Measurements from ENCODE around the gene C17orf67. TPM values are rescaled to one million over a fixed set of nuclear protein-coding genes. Genes with fewer than 3 reads are reported as not detected.

The C17orf67 gene
- total RNA-seq, 4 donors from 2014 or later = 0.27 to 1.3 TPM; not detected in 2

DNA sequence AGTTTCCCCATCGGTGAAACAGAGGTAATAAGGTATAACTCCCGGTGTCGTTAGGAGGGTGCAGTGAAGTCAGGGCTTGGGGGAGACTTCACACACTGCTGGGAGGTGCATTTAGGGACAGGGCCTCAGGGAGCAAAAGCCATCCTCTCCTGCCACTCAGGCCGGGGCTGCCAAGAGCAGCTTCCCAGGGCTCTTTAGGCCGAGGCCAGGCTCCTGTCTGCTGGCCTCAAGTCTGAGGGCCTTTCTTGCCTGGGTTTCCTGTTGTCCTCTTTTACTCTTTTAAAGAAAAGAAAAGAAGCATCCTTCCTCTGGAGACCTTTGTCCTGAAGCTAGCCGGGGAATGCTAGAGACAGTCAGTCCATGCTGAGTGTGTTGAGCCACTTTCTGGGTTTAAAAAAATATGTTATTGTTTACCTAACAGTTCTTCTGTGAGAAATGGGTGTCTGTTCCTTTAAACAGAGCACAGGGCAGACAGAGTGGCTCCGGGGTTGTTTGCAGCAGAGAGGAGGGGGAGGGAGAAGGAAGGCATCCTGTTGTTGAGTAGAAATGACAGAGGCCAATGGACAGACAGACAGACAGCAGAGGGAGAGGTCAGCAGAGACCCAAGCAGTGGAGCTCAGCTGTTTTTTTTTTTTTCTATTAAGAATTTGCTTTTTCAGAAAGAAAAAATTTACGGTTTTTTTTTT, 79.1 kb downstream of the C17orf67 start:
- peaks cover 6% of the 10 kb centered on the region for H3K27me3 ChIP-seq
- no peak for DNase-seq

DNA sequence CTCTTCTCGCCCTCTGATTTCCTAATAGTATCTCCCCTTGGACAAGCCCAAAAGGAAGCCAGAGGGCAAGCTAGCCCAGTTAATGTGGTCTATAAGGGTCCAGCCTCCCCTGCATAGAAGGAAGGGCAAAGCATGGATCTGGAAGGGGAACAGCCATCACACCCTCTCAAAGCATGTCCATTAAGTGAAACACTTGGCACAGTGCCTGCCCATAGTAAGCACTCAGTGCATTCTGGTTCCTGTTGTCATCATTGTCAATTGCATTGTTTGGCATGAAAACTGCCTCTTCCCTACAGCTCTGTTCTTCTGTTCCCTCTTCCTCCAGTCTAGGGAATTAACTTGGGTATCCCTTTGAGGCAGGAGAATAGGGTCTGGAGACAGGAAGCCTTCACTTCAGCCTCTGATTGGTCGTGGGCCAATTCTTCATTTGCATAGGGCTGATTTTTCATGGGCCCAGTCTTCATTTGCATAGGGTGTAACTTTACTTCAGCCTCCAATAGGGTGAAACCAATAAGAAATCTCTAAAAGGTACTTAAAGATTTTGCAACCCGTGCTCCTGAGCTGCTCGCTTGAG, 81.4 kb downstream of the C17orf67 start:
- H3K27me3 ChIP-seq = peaks cover 6% of the 10 kb centered on the region
- 85 to 90% methylated on average over 3 to 4 of the region's 4 CpGs for WGBS, 2 donors (ENCODE audit: low coverage in 1 of 2)
- TF ChIP-seq POLR2A (IDR thresholded peaks at IDR 0.05) (no peak), EP300 (IDR thresholded peaks at IDR 0.05; ENCODE audit: low read depth) (no peak), POLR2AphosphoS5 (IDR thresholded peaks at IDR 0.05) (no peak)
- TF ChIP-seq, protein P1, sequence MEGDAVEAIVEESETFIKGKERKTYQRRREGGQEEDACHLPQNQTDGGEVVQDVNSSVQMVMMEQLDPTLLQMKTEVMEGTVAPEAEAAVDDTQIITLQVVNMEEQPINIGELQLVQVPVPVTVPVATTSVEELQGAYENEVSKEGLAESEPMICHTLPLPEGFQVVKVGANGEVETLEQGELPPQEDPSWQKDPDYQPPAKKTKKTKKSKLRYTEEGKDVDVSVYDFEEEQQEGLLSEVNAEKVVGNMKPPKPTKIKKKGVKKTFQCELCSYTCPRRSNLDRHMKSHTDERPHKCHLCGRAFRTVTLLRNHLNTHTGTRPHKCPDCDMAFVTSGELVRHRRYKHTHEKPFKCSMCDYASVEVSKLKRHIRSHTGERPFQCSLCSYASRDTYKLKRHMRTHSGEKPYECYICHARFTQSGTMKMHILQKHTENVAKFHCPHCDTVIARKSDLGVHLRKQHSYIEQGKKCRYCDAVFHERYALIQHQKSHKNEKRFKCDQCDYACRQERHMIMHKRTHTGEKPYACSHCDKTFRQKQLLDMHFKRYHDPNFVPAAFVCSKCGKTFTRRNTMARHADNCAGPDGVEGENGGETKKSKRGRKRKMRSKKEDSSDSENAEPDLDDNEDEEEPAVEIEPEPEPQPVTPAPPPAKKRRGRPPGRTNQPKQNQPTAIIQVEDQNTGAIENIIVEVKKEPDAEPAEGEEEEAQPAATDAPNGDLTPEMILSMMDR (IDR thresholded peaks at IDR 0.05) = no peak
- H3K4me1 ChIP-seq = no peaks in the 10 kb centered on the region
- in situ Hi-C loops (cut with MboI; ENCODE audit: low pct_ligation_motif_present in 1 of 4, low pct_unique_long_range_greater_than_20kb in 1 of 4, low sequenced_read_pairs in 3 of 4) = no loop called here
- H3K27ac ChIP-seq = no peak overlapping the region
- DNase-seq = no peak
- H3K36me3 ChIP-seq = no peaks in the 10 kb centered on the region
- no peak overlapping the region for H3K4me3 ChIP-seq
- intact Hi-C loops (cut with DNase I; ENCODE audit: low total_unique reads) = no loop called here
- no peaks in the 10 kb centered on the region for H3K9me3 ChIP-seq

More for the DNA sequence above, 79.1 kb downstream of the C17orf67 start:
- H3K36me3 ChIP-seq = no peaks in the 10 kb centered on the region
- H3K4me1 ChIP-seq = no peaks in the 10 kb centered on the region
- no peak overlapping the region for H3K4me3 ChIP-seq
- no peak for TF ChIP-seq EP300 (IDR thresholded peaks at IDR 0.05; ENCODE audit: low read depth)
- no peak overlapping the region for H3K27ac ChIP-seq
- 24 to 43% methylated on average over 5 to 8 of the region's 8 CpGs for WGBS, 2 donors (ENCODE audit: low coverage in 1 of 2)
- in situ Hi-C loops (cut with MboI; ENCODE audit: low pct_ligation_motif_present in 1 of 4, low pct_unique_long_range_greater_than_20kb in 1 of 4, low sequenced_read_pairs in 3 of 4) (no loop called here), intact Hi-C loops (cut with DNase I; ENCODE audit: low total_unique reads) (no loop called here)
- no peaks in the 10 kb centered on the region for H3K9me3 ChIP-seq

DNA sequence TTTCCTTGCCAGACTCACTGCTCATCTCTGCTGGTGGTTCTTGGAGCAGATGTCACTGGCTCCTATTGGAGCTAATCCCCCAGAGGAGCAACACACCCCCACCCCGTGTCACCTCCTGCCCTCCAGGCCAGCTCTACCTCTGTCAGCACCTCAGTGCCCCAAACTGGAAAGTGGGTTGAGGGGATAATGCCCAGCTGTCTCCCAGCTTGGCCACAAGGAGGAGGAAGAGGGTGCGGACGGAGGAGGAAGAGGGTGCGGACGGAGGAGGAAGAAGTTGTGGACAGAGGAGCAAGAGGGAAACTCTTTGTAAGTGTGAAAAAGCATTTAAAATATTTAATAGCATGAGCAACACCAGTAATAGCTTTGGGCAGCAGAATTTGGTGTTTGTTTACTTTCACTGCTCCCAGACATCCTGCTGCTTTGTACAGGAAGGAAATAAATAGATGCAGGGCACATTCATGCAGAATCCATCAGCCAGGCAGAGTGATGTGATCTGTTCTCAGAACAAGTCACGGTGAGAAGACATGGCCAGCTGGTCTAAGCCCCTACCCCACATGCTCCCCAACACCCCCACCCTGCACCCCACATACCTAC, 82.5 kb downstream of the C17orf67 start:
- intact Hi-C loops (cut with DNase I; ENCODE audit: low total_unique reads) = no loop called here
- H3K4me1 ChIP-seq = no peaks in the 10 kb centered on the region
- no peak overlapping the region for H3K27ac ChIP-seq
- WGBS, 2 donors (ENCODE audit: low coverage in 1 of 2) = 74 to 80% methylated on average over 1 to 6 of the region's 6 CpGs
- H3K4me3 ChIP-seq = no peak overlapping the region
- no peak for DNase-seq
- H3K27me3 ChIP-seq = peaks cover 6% of the 10 kb centered on the region
- no peaks in the 10 kb centered on the region for H3K9me3 ChIP-seq
- in situ Hi-C loops (cut with MboI; ENCODE audit: low pct_ligation_motif_present in 1 of 4, low pct_unique_long_range_greater_than_20kb in 1 of 4, low sequenced_read_pairs in 3 of 4) = no loop called here
- TF ChIP-seq POLR2A (IDR thresholded peaks at IDR 0.05) (no peak), POLR2AphosphoS5 (IDR thresholded peaks at IDR 0.05) (no peak), EP300 (IDR thresholded peaks at IDR 0.05; ENCODE audit: low read depth) (no peak)
- TF ChIP-seq, protein P1 (IDR thresholded peaks at IDR 0.05) = no peak
- no peaks in the 10 kb centered on the region for H3K36me3 ChIP-seq

DNA sequence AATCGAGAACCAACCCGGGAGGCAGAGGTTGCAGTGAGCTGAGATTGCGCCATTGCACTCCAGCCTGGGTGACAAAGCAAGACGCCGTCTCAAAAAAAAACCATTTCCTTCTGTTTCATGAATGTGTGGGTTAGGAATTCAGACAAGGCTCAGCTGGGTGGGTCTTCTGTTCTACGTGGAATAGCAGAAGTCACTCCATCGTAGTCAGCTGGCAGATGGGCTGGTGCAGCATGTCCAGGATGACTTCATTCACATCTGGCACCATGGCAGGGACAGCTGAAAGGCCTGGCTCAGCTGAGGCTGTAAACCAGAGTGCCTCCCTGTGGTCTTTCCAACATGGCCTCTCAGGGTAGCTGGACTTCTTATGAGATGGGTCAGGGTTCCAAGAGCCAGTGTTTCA, 89.0 kb downstream of the C17orf67 start:
- H3K27me3 ChIP-seq = no peaks in the 10 kb centered on the region
- WGBS, 2 donors (ENCODE audit: low coverage in 1 of 2) = 77 to 88% methylated on average over 3 to 7 of the region's 7 CpGs
- no peaks in the 10 kb centered on the region for H3K9me3 ChIP-seq
- no peak overlapping the region for H3K27ac ChIP-seq
- H3K36me3 ChIP-seq = no peaks in the 10 kb centered on the region
- no peak overlapping the region for H3K4me3 ChIP-seq
- intact Hi-C loops (cut with DNase I; ENCODE audit: low total_unique reads) = no loop called here
- H3K4me1 ChIP-seq = no peaks in the 10 kb centered on the region
- no peak for TF ChIP-seq EP300 (IDR thresholded peaks at IDR 0.05; ENCODE audit: low read depth)
- TF ChIP-seq POLR2A (IDR thresholded peaks at IDR 0.05) = no peak
- no peak for TF ChIP-seq POLR2AphosphoS5 (IDR thresholded peaks at IDR 0.05)
- TF ChIP-seq, protein P1 (IDR thresholded peaks at IDR 0.05) = no peak
- in situ Hi-C loops (cut with MboI; ENCODE audit: low pct_ligation_motif_present in 1 of 4, low pct_unique_long_range_greater_than_20kb in 1 of 4, low sequenced_read_pairs in 3 of 4) = no loop called here
- no peak for DNase-seq
